Osteoblast (primary cell): ENCODE measurements around the gene PPIE. TPM values are rescaled to one million over a fixed set of nuclear protein-coding genes. Genes with fewer than 3 reads are reported as not detected.
"Not testable (repeated sequence)": the region's sequence is repeated elsewhere in the genome, so short reads cannot be mapped to it uniquely, and the experiment has no call there.

Source experiments
- DNase-seq: peaks from one replicate; pipeline ENCODE4 v3.0.0; 2011; ENCODE audit warnings: low spot score, mixed read lengths; ENCODE audit not compliant: insufficient read length; ENCODE audit errors: missing footprints
- H2AFZ ChIP-seq: 2 replicates; pipeline ENCODE4 v1.6.0; 2011; ENCODE audit warnings: mild to moderate bottlenecking, low read length
- H3K27ac ChIP-seq: 2 replicates; pipeline ENCODE4 v1.5.1; 2011; ENCODE audit warnings: mild to moderate bottlenecking, low read depth, low read length, moderate library complexity
- H3K27me3 ChIP-seq: 2 replicates; pipeline ENCODE4 v1.6.0; 2012; ENCODE audit warnings: mild to moderate bottlenecking, control low read depth, inconsistent platforms, low read length, moderate library complexity; ENCODE audit not compliant: insufficient read depth
- H3K36me3 ChIP-seq: 2 replicates; pipeline ENCODE4 v1.5.1; 2011; ENCODE audit warnings: mild to moderate bottlenecking, low read length, control low read depth, moderate library complexity; ENCODE audit not compliant: insufficient read depth
- H3K4me1 ChIP-seq: 2 replicates; pipeline ENCODE4 v1.5.1; 2011; ENCODE audit warnings: mild to moderate bottlenecking, low read length, control low read depth, moderate library complexity; ENCODE audit not compliant: insufficient read depth
- H3K4me2 ChIP-seq: 2 replicates; pipeline ENCODE4 v1.6.0; 2011; ENCODE audit warnings: mild to moderate bottlenecking, low read length; ENCODE audit not compliant: insufficient read depth
- H3K4me3 ChIP-seq: fragments of 200-600 bp; sonication (generic); 3 replicates; pipeline ENCODE4 v1.5.1; 2012; ENCODE audit warnings: mild to moderate bottlenecking, low read length, inconsistent platforms; ENCODE audit not compliant: insufficient read depth
- H3K79me2 ChIP-seq: 2 replicates; pipeline ENCODE4 v1.6.0; 2012; ENCODE audit warnings: mild to moderate bottlenecking, low read length, control low read depth, inconsistent platforms; ENCODE audit not compliant: insufficient read depth
- H3K9me3 ChIP-seq: 2 replicates; pipeline ENCODE4 v1.5.1; 2011; ENCODE audit warnings: low read depth, low read length, control low read depth
- H4K20me1 ChIP-seq: 2 replicates; pipeline ENCODE4 v1.6.0; 2012; ENCODE audit warnings: mild to moderate bottlenecking, low read length, control low read depth; ENCODE audit not compliant: insufficient read depth
- total RNA-seq: library from RNA; depleted of rRNA; stranded (reverse); fragments of >200 nt; gene quantifications from 2 replicates; pipeline ENCODE4 v1.2.3, GENCODE V29; 2012
- TF ChIP-seq, protein P1 (sequence below): IDR thresholded peaks from 2 replicates; pipeline ENCODE4 v1.5.1; 2011; ENCODE audit warnings: mild to moderate bottlenecking, low read depth, low read length, moderate library complexity; ENCODE audit errors: extremely low read depth

Gene PPIE
- total RNA-seq, 1 donor, result 26.4 TPM

DNA sequence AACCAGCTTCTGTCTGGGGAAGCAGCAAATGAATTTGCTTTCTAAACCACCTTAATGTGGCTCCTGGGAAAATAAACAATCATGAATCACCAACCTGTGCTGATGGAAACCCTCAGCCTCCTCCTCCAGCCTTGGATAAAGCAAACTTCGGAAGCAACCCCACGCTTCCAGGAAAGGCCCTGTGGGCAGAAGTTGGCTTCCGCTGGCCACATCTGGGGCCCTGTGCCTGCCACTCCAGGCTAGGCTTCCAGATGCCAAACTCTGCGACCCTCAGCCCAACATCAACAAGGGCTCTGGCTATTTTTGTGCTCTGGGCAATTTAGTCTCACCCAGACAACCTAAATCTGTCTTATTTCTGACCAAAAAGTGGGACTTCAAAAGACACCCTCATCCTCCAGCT lies 38.6 kb downstream of the PPIE start:
- H3K4me1 ChIP-seq, result peaks cover 2% of the 10 kb centered on the region
- TF ChIP-seq, protein P1, sequence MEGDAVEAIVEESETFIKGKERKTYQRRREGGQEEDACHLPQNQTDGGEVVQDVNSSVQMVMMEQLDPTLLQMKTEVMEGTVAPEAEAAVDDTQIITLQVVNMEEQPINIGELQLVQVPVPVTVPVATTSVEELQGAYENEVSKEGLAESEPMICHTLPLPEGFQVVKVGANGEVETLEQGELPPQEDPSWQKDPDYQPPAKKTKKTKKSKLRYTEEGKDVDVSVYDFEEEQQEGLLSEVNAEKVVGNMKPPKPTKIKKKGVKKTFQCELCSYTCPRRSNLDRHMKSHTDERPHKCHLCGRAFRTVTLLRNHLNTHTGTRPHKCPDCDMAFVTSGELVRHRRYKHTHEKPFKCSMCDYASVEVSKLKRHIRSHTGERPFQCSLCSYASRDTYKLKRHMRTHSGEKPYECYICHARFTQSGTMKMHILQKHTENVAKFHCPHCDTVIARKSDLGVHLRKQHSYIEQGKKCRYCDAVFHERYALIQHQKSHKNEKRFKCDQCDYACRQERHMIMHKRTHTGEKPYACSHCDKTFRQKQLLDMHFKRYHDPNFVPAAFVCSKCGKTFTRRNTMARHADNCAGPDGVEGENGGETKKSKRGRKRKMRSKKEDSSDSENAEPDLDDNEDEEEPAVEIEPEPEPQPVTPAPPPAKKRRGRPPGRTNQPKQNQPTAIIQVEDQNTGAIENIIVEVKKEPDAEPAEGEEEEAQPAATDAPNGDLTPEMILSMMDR, result no peak
- H3K36me3 ChIP-seq, result no peaks in the 10 kb centered on the region
- no peak for DNase-seq
- H3K79me2 ChIP-seq, result no peaks in the 10 kb centered on the region
- no peak overlapping the region for H3K27ac ChIP-seq
- H3K4me2 ChIP-seq, result no peak overlapping the region
- H2AFZ ChIP-seq, result no peak overlapping the region
- no peaks in the 10 kb centered on the region for H4K20me1 ChIP-seq
- no peak overlapping the region for H3K4me3 ChIP-seq
- no peaks in the 10 kb centered on the region for H3K9me3 ChIP-seq
- peaks cover 7% of the 10 kb centered on the region for H3K27me3 ChIP-seq

DNA sequence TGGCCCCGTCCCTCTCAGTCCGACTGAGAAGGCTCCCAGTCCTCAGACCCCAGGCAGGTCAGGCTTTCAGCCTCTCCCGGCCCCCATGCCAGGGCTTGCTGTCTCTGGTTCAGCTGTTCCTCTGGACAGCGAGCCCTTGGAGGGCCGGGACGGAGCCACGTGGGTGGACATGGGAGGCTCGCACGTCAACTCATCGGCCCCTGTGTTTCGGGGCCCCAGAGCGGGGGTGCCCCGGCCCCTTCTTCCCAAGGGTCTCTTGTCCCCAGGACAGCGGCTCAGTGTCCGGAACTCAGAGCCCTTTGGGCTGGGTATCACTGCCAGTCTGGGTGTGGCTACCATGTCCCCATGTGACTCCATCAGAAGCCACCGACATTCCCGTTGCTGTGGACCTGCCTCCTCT lies 39.2 kb downstream of the PPIE start:
- not testable (repeated sequence) for H3K9me3 ChIP-seq, H3K27ac ChIP-seq, H3K27me3 ChIP-seq

DNA sequence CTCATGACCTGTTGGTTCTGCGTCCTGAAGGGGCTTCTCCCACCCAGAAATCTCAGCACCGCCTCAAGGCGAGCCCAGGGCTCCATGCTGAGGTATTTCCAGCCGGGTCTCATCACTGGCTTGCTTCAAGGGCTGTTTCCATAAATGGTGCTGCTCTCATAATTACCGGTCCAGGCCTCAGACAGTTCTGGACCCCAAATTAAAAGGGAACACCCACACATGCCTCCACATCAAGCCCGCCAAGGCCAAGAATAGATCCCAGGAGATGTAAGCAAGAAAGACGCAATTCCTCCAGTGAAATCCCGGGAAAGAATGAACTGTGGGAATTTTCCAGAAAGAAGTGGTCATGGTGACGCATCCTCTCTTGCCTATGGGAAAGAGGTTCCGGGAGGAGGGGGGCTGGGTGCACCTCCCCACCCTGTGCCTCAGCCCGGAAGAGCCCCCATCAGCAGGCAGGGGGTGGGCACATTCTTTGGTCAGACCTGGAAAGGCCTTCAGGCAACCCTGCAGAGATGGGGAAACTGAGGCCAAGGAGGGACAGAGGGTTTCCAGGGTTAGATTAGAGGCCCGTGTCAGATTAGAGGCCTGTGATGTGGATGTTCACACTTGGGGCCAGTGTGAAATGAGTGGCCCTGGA lies 39.9 kb downstream of the PPIE start:
- not testable (repeated sequence) for H3K27me3 ChIP-seq, H3K36me3 ChIP-seq, H4K20me1 ChIP-seq, H2AFZ ChIP-seq, H3K4me3 ChIP-seq, H3K4me2 ChIP-seq, H3K9me3 ChIP-seq, H3K4me1 ChIP-seq, H3K79me2 ChIP-seq, H3K27ac ChIP-seq
- peak; percentile 68 for DNase-seq

More for the DNA sequence above, 39.2 kb downstream of the PPIE start:
- H4K20me1 ChIP-seq, DNase-seq, H2AFZ ChIP-seq, H3K79me2 ChIP-seq, H3K36me3 ChIP-seq, H3K4me1 ChIP-seq, H3K4me2 ChIP-seq, H3K4me3 ChIP-seq: not testable (repeated sequence)

DNA sequence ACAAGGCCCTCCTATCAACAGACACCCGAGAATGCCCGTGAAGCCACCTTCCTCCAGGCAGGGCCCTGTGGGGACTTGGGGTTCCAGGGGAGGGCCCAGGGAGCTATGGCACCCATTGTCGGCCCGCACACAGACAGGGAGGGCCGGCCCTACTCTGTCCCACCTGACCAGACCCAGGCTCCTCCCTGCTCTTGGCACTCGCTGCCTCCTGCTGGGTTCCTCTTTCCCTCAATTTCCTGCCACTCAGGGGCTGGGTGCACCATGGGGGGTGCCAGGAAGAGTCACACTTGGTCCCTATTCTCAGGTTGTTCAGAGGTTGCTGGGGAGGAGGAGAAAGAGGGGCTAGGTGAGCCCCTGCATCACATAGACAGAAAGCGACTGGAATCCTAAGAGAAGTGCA lies 40.5 kb downstream of the PPIE start:
- DNase-seq, result peak; percentile 50
- no peaks in the 10 kb centered on the region for H3K79me2 ChIP-seq
- H3K4me2 ChIP-seq, result no peak overlapping the region
- H4K20me1 ChIP-seq, result no peaks in the 10 kb centered on the region
- H3K9me3 ChIP-seq, result no peaks in the 10 kb centered on the region
- H3K36me3 ChIP-seq, result no peaks in the 10 kb centered on the region
- TF ChIP-seq, protein P1, result no peak
- H3K4me1 ChIP-seq, result peaks cover 2% of the 10 kb centered on the region
- no peak overlapping the region for H3K4me3 ChIP-seq
- no peak overlapping the region for H2AFZ ChIP-seq
- peaks cover 9% of the 10 kb centered on the region for H3K27me3 ChIP-seq
- H3K27ac ChIP-seq, result no peak overlapping the region

DNA sequence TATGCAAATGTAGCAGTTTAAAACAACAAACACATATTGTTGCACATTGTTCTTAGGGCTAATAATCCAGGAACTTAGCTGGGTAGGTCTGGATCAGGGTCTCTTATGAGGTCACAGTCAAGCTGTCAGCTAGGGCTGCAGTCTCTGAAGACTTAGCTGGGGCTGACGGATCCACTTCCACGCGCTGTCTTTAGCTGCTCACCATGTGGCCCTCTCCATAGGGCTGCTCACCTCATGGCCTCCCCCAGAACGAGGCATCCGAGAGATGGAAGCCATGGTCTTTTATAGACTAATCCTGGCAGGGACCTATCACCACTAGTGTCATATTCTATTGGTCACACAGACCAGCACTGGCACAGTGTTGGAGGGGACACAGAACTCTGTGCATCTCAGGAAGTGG lies 41.1 kb downstream of the PPIE start:
- no peak overlapping the region for H2AFZ ChIP-seq
- TF ChIP-seq, protein P1, result no peak
- H3K27ac ChIP-seq, result no peak overlapping the region
- H3K27me3 ChIP-seq, result peaks cover 9% of the 10 kb centered on the region
- peaks cover 2% of the 10 kb centered on the region for H3K4me1 ChIP-seq
- no peaks in the 10 kb centered on the region for H3K9me3 ChIP-seq
- H3K4me3 ChIP-seq, result no peak overlapping the region
- no peaks in the 10 kb centered on the region for H3K36me3 ChIP-seq
- no peak for DNase-seq
- H3K79me2 ChIP-seq, result no peaks in the 10 kb centered on the region
- H3K4me2 ChIP-seq, result no peak overlapping the region
- no peaks in the 10 kb centered on the region for H4K20me1 ChIP-seq
